GM12878 (cell line): ENCODE measurements around the gene PPP6R2. TPM values are rescaled to one million over a fixed set of nuclear protein-coding genes. Genes with fewer than 3 reads are reported as not detected.

Source experiments
- ATAC-seq: fragments of 200-7000 bp; cut with Tn5 transposase; 3 replicates; pipeline ENCODE4 v1.9.1; 2020; ENCODE audit warnings: mild to moderate bottlenecking, moderate library complexity
- BruUV-seq: library from RNA; stranded (reverse); fragments of 400-500 nt; replicated peaks from 2 replicates; lab custom pipeline; 2021; lab: Mats Ljungman, UMichigan
- CTCF ChIA-PET: fragments of 300-600 bp; sonication (Branson Sonifier 250); formaldehyde crosslinking; extraction: SDS; loops from one replicate; lab custom pipeline; 2021; ENCODE audit warnings: inconsistent platforms; lab: Yijun Ruan, JAX
- POLR2A ChIA-PET: fragments of 350-600 bp; formaldehyde crosslinking; extraction: SDS; loops from one replicate; lab custom pipeline; 2021; ENCODE audit warnings: inconsistent platforms; lab: Charles Lee
- RAD21 ChIA-PET: fragments of 300-600 bp; sonication (Branson Sonifier 250); formaldehyde crosslinking; loops from one replicate; lab custom pipeline; 2023; ENCODE audit warnings: antibody characterized with exemption; ENCODE audit not compliant: unreplicated experiment; lab: Charles Lee
- SMC1A ChIA-PET: fragments of 300-600 bp; sonication (Branson Sonifier 250); formaldehyde crosslinking; loops from one replicate; lab custom pipeline; 2023; ENCODE audit not compliant: unreplicated experiment, uncharacterized antibody; lab: Charles Lee
- DNase-seq: peaks from one replicate; pipeline ENCODE4 v3.0.0-alpha.2; 2011; ENCODE audit warnings: low read depth, low spot score
- FAIRE-seq: peaks from 3 replicates; lab custom pipeline; 2011; peaks lifted over from hg19 to GRCh38; lab: Jason Lieb, UNC
- H2AFZ ChIP-seq: 2 replicates; pipeline ENCODE4 v1.6.0; 2011; ENCODE audit warnings: low read depth, low read length, control low read depth; ENCODE audit not compliant: control insufficient read depth
- H3K27ac ChIP-seq: 2 replicates; pipeline ENCODE4 v1.5.1; 2011; ENCODE audit warnings: control low read depth; ENCODE audit not compliant: control insufficient read depth, insufficient read depth
- H3K27me3 ChIP-seq, 2 experiments: replicated peaks in 1 of 2; 2 replicates each; pipeline versions ENCODE4 v1.6.0 to v1.6.1; 2011; ENCODE audit warnings: low read length in 1 of 2; ENCODE audit not compliant: control insufficient read depth in 2 of 2, insufficient read depth in 2 of 2
- H3K36me3 ChIP-seq, 2 experiments: 2 replicates each; pipeline ENCODE4 v1.5.1; 2011; ENCODE audit warnings: low read length in 1 of 2; ENCODE audit not compliant: control insufficient read depth in 2 of 2, insufficient read depth in 2 of 2
- H3K4me1 ChIP-seq: 2 replicates; pipeline ENCODE4 v1.6.1; 2011; ENCODE audit warnings: mild to moderate bottlenecking, low read length, moderate library complexity, mixed read lengths; ENCODE audit not compliant: control insufficient read depth, insufficient read depth
- H3K4me2 ChIP-seq: 2 replicates; pipeline ENCODE4 v1.6.0; 2011; ENCODE audit warnings: control low read depth; ENCODE audit not compliant: control insufficient read depth, insufficient read depth
- H3K4me3 ChIP-seq: fragments of 200-600 bp; sonication (generic); 2 replicates; pipeline ENCODE4 v1.5.1; 2016
- H3K79me2 ChIP-seq: 2 replicates; pipeline ENCODE4 v1.6.0; 2011; ENCODE audit warnings: low read length; ENCODE audit not compliant: control insufficient read depth, insufficient read depth
- H3K9ac ChIP-seq: 2 replicates; pipeline ENCODE4 v1.8.0; 2011; ENCODE audit warnings: low read length, control low read depth, mixed read lengths; ENCODE audit not compliant: control insufficient read depth, insufficient read depth
- H3K9me3 ChIP-seq: replicated peaks from 3 replicates; pipeline ENCODE4 v1.5.1; 2011; ENCODE audit warnings: mild to moderate bottlenecking, low read length; ENCODE audit not compliant: control insufficient read depth, insufficient read depth
- H4K20me1 ChIP-seq: 2 replicates; pipeline ENCODE4 v1.6.0; 2011; ENCODE audit not compliant: control insufficient read depth, insufficient read depth
- CTCF ChIP-seq, 3 experiments: IDR thresholded peaks in 2 of 3; conservative IDR thresholded peaks in 1 of 3; 2 replicates each; pipeline ENCODE4 v1.5.1; 2011; ENCODE audit warnings: low read depth in 3 of 3, low read length in 3 of 3, mild to moderate bottlenecking in 3 of 3, control low read depth in 2 of 3, moderate library complexity in 2 of 3, inconsistent platforms in 1 of 3, mixed read lengths in 1 of 3; ENCODE audit not compliant: control insufficient read depth in 2 of 3, insufficient read depth in 1 of 3; ENCODE audit errors: extremely low read depth in 1 of 3
- EED ChIP-seq: sonication (generic); IDR thresholded peaks from 2 replicates; pipeline ENCODE4 v1.6.1; 2016; ENCODE audit warnings: antibody characterized with exemption, low read depth
- GATAD2B ChIP-seq: fragments of 450-650 bp; conservative IDR thresholded peaks from 2 replicates; pipeline ENCODE4 v1.6.1; 2017; ENCODE audit warnings: low read depth, mild to moderate bottlenecking, moderate library complexity
- IRF4 ChIP-seq: IDR thresholded peaks from 2 replicates; pipeline ENCODE4 v1.6.1; 2011; ENCODE audit warnings: low read depth, low read length
- KLF5 ChIP-seq: fragments of 450-650 bp; IDR thresholded peaks from 2 replicates; pipeline ENCODE4 v1.6.1; 2014; ENCODE audit warnings: mild to moderate bottlenecking; ENCODE audit not compliant: partially characterized antibody
- NR2F1 ChIP-seq: fragments of 450-650 bp; conservative IDR thresholded peaks from 2 replicates; pipeline ENCODE4 v1.6.1; 2017; ENCODE audit warnings: mild to moderate bottlenecking
- POLR2A ChIP-seq: IDR thresholded peaks from 2 replicates; pipeline ENCODE4 v1.6.1; 2011; ENCODE audit warnings: low read depth, mild to moderate bottlenecking, low read length
- SP1 ChIP-seq: IDR thresholded peaks from one replicate; pipeline ENCODE4 v1.6.1; 2011; ENCODE audit warnings: low read depth, low read length
- YY1 ChIP-seq: IDR thresholded peaks from 2 replicates; pipeline ENCODE4 v1.6.1; 2011; ENCODE audit warnings: low read depth, mild to moderate bottlenecking, low read length
- WGBS: methylation state at CpG from one replicate; pipeline ENCODE4 v1.1.6; 2016; ENCODE audit warnings: low lambda C conversion rate; ENCODE audit not compliant: insufficient replicate concordance, insufficient coverage; ENCODE audit errors: missing lambda C conversion rate; 5-methylcytosine and 5-hydroxymethylcytosine counted together
- in situ Hi-C: fragments of 300-500 bp; cut with MboI; formaldehyde crosslinking; loops from 9 replicates; pipeline ENCODE4 v1.14.3; 2018; ENCODE audit warnings: mixed read lengths
- intact Hi-C: fragments of 100-400 bp; cut with micrococcal nuclease; formaldehyde crosslinking; loops from one replicate; pipeline ENCODE4 v1.14.2; 2022; ENCODE audit not compliant: unreplicated experiment
- polyA plus RNA-seq, 11 experiments: library from polyadenylated mRNA; depleted of rRNA in 4 of 11; unstranded in 6 of 11; stranded (reverse) in 5 of 11; fragments of >200 nt; fragmentation: Nextera tagmentation in 4 of 11; fragmentation: Illumina TruSeq in 1 of 11; extraction: Ambion mirVana in 4 of 11; extraction: Trizol in 1 of 11; gene quantifications; 1 replicate in 1 of 11; 2 replicates in 10 of 11; pipeline versions ENCODE4 v1.2.1 to v1.2.3, GENCODE V29; 2011 to 2016; ENCODE audit warnings: inconsistent platforms in 2 of 11, missing spikeins in 2 of 11, low read depth in 1 of 11
- total RNA-seq, 4 experiments: library from RNA; depleted of rRNA in 3 of 4; stranded (reverse); fragments of >200 nt in 3 of 4; fragmentation: Illumina TruSeq in 1 of 4; extraction: Trizol in 1 of 4; gene quantifications; 2 replicates each; pipeline versions ENCODE4 v1.2.1 to v1.2.3, GENCODE V29; 2013 to 2021

The PPP6R2 gene
- total and polyA plus RNA-seq, 10 of the 15 experiments (the other 5 are each of a cell fraction or from before 2014, with no cell fraction given) = 0.29 to 52.6 (median 25.4) TPM

- no TSS peak for BruUV-seq
- Histone ChIP-seq H2AFZ (no peak overlapping the region), H3K36me3 (no peaks in the 10 kb centered on the region; a peak in 1 of 4 replicates), H3K79me2 (peaks cover 44% of the 10 kb centered on the region), H3K4me1 (peaks cover 41% of the 10 kb centered on the region), H3K4me3 (no peak overlapping the region), H4K20me1 (peaks cover 4% of the 10 kb centered on the region; the same call in 1 of the 2 replicates), H3K27me3 (no peaks in the 10 kb centered on the region), H3K9me3 (no peaks in the 10 kb centered on the region), H3K4me2 (peak overlapping the region; percentile 15; the same call in 1 of the 2 replicates), H3K27ac (peak overlapping the region; percentile 50), H3K9ac (no peak overlapping the region)
- intact Hi-C loops (no loop called here), in situ Hi-C loops (no loop called here)
- ChIA-PET POLR2A (interaction anchor here (0.6 kb wide), 1 partner anchor 231 kb away, joined by 5 read pairs; no protein-coding TSS in a partner anchor), RAD21 (interaction anchor here (0.6 kb wide), 1 partner anchor 189 kb away, joined by 3 read pairs; no protein-coding TSS in a partner anchor), SMC1A (interaction anchor here (1.8 kb wide), 1 partner anchor 34 kb away, joined by 3 read pairs; no protein-coding TSS in a partner anchor), CTCF (interaction anchor here (0.9 to 4.0 kb wide), 3 partner anchors 14 to 218 kb away, joined by 3 to 14 read pairs (median 4); partner anchors contain the start of gene SCO2)
- TF ChIP-seq IRF4 (no peak), GATAD2B (peak; percentile 22; the same call in 1 of the 2 replicates), POLR2A (peak; percentile 7; the same call in 1 of the 2 replicates)
- FAIRE-seq (no peak), DNase-seq (no peak), ATAC-seq (no peak)
- 41% methylated on average over 14 of the region's 19 CpGs for WGBS
Measured at GRCh38 chr22:50307890-50308596, 35.1 kb upstream of the PPP6R2 start.

GRCh38 chr22:50308597-50308935, 34.6 kb upstream of the PPP6R2 start:
- H3K27ac ChIP-seq = peak overlapping the region; percentile 44; the same call in 1 of the 2 replicates
- intact Hi-C loops = no loop called here
- peaks cover 35% of the 10 kb centered on the region for H3K4me1 ChIP-seq
- POLR2A ChIA-PET = no interaction called here
- ATAC-seq = no peak
- H3K79me2 ChIP-seq = peaks cover 42% of the 10 kb centered on the region
- peak; percentile 27 for FAIRE-seq
- H2AFZ ChIP-seq = no peak overlapping the region
- no peak overlapping the region for H3K4me3 ChIP-seq
- no peaks in the 10 kb centered on the region for H3K27me3 ChIP-seq
- SMC1A ChIA-PET = no interaction called here
- CTCF ChIA-PET = interaction anchor here (0.9 kb wide), 1 partner anchor 13 kb away, joined by 3 read pairs; no protein-coding TSS in a partner anchor
- WGBS = 29% methylated on average over 2 of the region's 7 CpGs
- in situ Hi-C loops = no loop called here
- peaks cover 2% of the 10 kb centered on the region; the same call in 1 of the 2 replicates for H4K20me1 ChIP-seq
- H3K9me3 ChIP-seq = no peaks in the 10 kb centered on the region
- RAD21 ChIA-PET = no interaction called here
- H3K9ac ChIP-seq = no peak overlapping the region
- no peaks in the 10 kb centered on the region; a peak in 1 of 4 replicates for H3K36me3 ChIP-seq
- no TSS peak for BruUV-seq
- H3K4me2 ChIP-seq = peak overlapping the region; percentile 15; the same call in 1 of the 2 replicates
- no peak for TF ChIP-seq SP1
- TF ChIP-seq NR2F1 = no peak
- no peak for TF ChIP-seq YY1
- TF ChIP-seq KLF5 = no peak
- no peak for TF ChIP-seq EED
- no peak for TF ChIP-seq GATAD2B
- no peak for TF ChIP-seq CTCF (IDR thresholded peaks at IDR 0.05 in 2 of 3, conservative IDR thresholded peaks at IDR 0.05 in 1 of 3; ENCODE audit: control insufficient read depth in 2 of 3, extremely low read depth in 1 of 3, insufficient read depth in 1 of 3, low read depth in 3 of 3, low read length in 3 of 3)
- no peak for DNase-seq
